Measurements from ENCODE around the gene NDE1.
"Not testable (repeated sequence)": the region's sequence is repeated elsewhere in the genome, so short reads cannot be mapped to it uniquely, and the experiment has no call there.

The NDE1 gene, protein sequence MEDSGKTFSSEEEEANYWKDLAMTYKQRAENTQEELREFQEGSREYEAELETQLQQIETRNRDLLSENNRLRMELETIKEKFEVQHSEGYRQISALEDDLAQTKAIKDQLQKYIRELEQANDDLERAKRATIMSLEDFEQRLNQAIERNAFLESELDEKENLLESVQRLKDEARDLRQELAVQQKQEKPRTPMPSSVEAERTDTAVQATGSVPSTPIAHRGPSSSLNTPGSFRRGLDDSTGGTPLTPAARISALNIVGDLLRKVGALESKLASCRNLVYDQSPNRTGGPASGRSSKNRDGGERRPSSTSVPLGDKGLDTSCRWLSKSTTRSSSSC

DNA sequence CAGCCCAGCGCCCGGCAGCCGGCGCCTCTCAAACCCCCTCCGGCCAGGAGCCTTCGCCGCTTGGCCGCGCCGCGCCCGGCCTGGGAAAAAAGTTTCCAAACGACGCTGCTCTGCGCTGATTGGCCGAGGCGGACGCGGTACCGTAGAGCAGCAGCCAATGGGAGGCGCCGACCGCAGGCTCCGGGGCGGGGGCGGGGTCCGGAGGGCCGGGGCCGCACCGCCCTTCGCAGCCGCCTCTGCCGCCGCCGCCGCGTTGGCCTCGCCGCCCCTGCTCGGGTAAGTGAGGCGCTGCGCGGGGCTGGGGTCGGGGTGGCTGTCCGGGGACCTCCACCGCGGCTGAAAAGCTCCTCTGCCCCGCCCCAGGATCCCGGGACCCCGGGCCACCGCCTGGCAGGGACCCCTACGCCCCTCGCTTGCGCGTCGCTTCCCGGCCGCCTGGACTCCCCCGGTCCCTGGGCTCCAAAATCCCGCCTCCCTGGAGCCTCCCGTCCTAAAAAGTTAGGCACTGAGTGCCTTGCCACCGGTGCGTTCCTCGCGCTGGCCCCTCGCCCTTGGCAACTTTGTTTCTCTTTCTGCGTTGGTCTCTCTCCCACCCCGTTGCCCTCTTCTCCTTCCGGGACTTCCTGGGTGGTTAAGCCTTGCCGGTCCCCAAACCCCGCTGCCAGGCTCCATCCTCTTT lies at the start of gene NDE1:
Gene NDE1, plus strand, starts transcription at position 227 of the 679 bp plus-strand sequence. CDS start 14,534 bp downstream, outside the sequence.
- peak; percentile 89 for DNase-seq

DNA sequence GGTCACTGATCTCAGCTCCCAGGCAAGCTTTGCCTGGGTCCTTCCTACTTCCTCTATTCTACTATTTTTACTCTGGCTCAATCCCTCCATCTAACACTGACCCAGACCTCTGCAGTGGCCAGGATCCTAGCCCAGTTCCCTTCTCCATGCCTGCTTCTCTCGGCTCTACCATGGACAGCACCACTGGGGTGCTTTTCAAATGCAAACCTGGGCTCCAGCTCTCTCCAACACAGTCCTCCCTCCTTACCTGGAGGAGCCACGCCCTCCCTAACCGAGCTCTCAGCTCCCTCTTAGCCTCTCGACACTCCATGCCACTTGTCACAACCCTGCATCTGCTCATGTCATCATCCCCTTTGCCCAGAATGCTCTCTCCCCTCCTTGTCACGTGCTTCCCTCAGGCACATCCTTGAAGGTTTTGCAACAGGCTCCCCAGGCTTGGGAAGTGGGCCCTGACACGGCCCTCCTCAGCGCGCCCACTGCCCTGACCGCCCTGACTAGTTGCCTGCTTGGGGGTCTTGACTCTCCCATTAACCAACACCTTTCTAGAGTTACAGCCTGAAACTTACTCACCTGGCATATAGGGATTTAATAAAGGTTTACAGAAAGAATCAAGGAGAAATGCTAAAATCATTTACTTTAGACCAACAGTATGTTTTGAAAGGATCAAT lies 48.7 kb upstream of the NDE1 start:
- DNase-seq = no peak

GRCh38 chr16:15602285-15603044 lies 47.6 kb upstream of the NDE1 start:
- no peak for DNase-seq

DNA sequence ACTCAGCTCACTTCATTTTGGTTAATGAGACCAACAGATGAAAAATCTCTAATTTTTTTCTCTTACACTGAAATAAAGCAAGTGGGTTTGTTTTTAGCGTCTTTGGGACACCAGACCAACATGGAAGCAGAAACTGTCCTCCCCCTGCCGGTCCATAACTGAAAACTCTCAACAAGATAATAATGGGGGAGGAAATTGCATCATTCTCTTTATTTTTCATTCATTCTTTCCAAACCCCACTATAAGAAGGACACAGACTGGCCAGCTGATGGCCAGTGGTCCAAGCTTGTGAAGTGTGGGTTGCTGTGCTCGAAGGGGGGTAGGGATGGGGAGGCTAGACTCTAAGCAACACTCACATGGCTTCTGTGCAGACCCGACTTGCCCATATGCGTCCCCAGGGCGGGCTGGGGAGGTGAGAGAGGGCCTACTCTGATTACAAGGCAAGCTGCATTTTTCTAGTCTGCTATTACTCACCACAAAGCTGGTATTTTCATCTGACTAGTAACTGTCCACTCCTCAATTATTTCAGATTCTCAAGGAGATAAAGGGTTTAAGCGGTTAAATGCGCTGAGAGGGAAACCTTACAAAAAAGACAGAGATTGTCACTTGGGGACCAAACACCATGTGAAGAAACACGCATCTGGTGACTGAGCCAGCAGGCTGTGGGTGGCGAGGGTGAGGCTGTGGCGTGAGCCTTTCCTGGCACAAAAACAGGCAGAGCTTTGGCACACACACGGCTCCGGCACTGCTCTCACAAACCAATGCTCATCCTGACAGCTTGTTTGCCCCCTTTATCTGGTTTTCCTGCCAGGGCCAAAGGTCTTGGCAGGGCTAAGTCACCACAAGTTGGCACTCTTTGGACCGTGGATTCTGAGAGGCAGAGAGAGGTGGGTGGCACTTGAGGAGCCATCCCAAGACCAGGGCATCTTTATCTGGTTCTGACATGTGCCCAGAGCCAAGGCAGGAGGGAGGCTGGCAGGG lies 45.3 kb upstream of the NDE1 start:
- no peak for DNase-seq

- no peak for DNase-seq
Observed at GRCh38 chr16:15605839-15606517, 44.1 kb upstream of the NDE1 start.

GRCh38 chr16:15606518-15607220 lies 43.4 kb upstream of the NDE1 start:
- no peak for DNase-seq

DNA sequence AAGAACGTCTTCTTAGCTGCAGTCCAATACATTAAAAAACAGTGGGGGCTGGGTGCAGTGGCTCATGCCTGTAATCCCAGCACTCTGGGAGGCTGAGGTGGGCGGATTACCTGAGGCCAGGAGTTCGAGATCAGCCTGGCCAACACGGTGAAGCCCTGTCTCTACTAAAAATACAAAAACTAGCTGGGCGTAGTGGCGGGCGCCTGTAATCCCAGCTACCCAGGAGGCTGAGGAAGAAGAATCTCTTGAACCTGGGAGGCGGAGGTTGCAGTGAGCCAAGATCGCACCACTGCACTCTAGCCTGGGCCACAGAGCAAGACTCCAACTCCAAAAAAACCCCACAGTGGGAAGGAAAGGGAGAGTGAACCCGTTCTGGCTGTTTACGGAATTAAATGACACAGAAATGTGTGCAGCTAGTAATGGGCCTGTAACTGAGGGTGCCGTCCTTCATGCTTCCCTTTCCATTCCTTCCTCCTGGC lies 42.8 kb upstream of the NDE1 start:
- not testable (repeated sequence) for DNase-seq

GRCh38 chr16:15607700-15608396 lies 42.2 kb upstream of the NDE1 start:
- no peak for DNase-seq

- DNase-seq = no peak
Observed at GRCh38 chr16:15608398-15609285, 41.4 kb upstream of the NDE1 start.

DNA sequence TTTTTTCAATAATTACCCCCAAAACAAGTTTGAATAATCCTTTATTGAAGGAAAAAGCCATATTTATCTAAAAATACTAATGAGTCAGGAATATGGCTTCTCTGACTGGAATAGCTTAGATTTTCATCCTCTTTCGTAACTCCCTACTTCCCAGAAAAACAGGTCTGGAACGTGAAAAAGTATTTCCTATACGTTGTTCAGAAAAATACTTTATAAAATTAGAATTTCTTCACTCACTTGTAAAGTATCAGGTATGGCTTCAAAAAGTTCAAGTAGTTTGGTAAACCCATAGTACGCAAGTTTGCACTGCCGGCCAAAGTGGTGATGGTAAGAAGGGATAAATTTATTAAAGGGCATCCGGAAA lies 40.8 kb upstream of the NDE1 start:
- DNase-seq = no peak

GRCh38 chr16:15610369-15610871 lies 39.6 kb upstream of the NDE1 start:
- peak; percentile 18 for DNase-seq

DNA sequence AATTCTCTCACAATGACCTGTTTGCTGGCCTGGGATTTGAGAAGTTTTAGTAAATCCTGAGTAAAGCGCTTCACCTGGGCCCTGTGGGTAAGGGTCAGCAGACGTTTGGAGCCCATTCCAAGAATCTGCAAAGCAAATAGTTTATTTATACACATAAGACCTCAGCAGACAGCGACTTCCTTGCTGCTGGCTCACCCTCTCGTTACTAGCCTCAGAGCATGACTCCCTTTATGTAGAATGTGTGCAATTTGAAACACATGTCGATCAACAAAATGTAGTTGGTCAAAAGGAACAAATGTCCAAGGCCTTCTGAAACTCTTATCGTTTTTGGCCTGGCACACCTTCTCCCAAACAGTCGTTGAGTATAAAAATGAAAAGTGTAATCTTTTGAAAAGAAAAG lies 38.4 kb upstream of the NDE1 start:
- no peak for DNase-seq

DNA sequence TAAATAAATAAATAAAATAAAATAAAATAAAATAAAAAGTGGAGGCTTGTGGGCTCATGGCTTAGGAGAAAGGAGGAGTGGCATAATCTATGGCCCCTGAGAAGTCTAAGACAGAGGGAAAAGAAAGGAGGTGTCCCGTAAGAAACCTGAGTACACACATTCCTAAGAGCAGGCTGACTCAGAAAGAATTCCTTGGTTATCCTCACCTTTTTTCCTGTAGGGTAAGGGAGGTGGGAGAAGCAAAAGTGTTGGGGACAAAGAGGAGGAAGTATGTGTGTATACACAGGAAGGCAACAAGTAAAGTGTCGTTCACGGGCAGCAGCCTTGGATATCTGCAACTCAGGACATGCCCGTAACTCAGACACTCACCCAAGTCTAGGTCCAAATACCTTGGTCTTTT lies 36.4 kb upstream of the NDE1 start:
- DNase-seq = no peak

DNA sequence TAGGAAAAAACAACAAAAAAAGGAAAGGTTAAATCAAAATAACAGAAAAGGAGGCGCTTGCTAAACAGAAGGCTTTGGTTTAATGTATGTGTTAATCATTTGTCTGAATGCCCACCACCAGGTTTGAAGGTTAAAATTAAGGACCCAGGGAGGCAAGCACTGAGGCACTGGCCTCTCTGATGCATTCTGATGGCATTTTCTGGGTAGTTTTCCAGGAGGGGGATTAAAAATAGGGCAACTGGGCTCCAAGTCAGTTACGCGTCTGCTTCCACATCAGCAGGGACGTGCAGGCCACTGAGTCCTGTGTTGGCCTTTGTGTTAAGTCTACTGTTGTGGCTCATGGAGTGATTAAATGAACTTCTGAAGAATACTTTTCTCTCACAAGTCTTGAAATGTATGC lies 34.0 kb upstream of the NDE1 start:
- DNase-seq = no peak

GRCh38 chr16:15616475-15617165 lies 33.4 kb upstream of the NDE1 start:
- no peak for DNase-seq

DNA sequence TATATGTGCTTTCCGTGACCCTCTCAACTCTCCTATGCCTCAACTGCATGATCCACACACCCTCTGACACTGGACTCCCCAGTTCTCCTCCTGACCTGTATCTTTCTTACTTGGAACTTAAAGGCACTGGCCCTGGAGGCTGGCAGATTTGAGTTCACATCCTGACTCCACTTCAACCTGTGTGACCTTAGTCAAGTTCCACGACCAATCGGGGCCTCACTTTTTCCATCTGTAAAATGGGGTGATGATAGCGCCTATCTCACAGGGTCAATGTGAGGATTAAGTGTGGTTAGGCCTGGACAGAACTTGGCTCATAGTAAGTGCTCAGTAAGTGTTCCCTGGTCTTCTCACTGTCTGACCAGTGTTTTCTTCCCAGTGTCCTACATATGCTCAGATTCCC lies 32.1 kb upstream of the NDE1 start:
- DNase-seq = no peak

- no peak for DNase-seq
Observed at GRCh38 chr16:15618392-15618791, 31.7 kb upstream of the NDE1 start.

- DNase-seq = no peak
Observed at GRCh38 chr16:15620611-15621195, 29.3 kb upstream of the NDE1 start.
